DOHH2 (cell line): ENCODE results near the gene MST1.

Experiments
- CTCF ChIP-seq: fragments of 200-600 bp; sonication (generic); IDR thresholded peaks from one replicate; pipeline ENCODE4 v1.5.1; 2014; ENCODE audit warnings: antibody characterized with exemption, mild to moderate bottlenecking, low read depth, low read length; ENCODE audit not compliant: poor library complexity, severe bottlenecking
- EZH2phosphoT487 ChIP-seq: fragments of 200-600 bp; sonication (generic); IDR thresholded peaks from 2 replicates; pipeline ENCODE4 v1.6.1; 2017; ENCODE audit warnings: borderline replicate concordance, mild to moderate bottlenecking, antibody characterized with exemption, low read length, moderate library complexity, mixed read lengths

GRCh38 chr3:49662720-49663413 lies 26.4 kb downstream of the MST1 start:
- TF ChIP-seq CTCF = no peak
- TF ChIP-seq EZH2phosphoT487 = no peak
